ENCODE data around the gene CCRL2.
"Not testable (repeated sequence)": the region's sequence is repeated elsewhere in the genome, so short reads cannot be mapped to it uniquely, and the experiment has no call there.

Gene CCRL2

DNA sequence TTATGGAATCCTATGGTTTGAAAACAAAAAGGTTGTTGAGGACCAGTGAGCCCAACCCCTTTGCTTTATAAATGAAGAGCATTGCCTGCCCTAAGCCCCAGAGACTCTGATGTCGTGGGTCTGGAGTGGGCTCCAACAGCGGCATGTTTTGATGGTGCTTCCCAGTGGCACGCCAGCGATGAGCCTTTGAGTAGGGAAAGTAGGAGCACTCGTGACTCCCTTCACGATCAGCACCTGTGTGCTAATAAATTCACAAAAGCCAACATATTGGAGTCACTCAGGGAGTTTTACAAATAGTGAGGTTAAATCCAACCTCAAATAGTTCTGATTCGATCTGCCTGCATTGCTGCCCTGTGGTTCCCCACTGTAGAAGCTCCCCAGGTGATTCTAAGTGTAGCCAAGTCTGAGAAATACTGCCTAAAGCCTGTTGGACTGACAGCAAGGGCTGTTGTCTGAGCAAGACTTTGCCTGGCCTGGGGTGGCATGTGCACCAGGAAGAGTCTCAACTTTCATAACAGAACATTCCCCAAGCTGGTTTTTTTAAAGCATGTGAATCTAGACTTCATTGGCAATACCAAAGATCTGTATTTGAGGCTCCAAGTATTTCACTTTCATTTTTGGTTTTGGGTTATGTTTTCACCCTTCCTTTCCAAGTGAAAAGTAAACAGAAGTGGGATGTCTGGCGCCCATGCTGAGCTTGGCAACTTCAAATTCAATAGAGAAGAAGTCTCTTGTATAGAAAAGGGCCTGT is 26.4 kb upstream of the CCRL2 start:
- DNase-seq, result no peak

DNA sequence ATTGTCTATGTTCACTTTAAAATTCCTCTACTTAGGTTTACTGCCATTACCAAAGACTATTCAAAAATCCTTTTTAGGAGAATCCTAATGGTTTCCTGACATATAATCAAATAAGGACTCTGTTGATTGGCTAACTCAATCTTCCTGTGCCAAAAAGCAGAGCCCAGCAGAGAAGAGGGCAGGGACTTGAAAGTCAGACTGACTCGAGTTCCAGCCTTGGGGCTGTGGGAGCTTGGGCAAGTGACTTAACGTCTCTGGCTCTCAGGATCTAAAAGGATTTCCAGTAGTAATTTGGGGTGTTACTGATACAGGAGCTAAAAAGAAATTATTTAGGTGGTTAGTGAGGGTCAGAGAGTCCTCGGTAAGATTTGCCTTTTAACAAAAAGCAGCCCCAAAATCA is 25.4 kb upstream of the CCRL2 start:
- no peak for DNase-seq

- no peak for DNase-seq
Observed at GRCh38 chr3:46383211-46383950, 23.7 kb upstream of the CCRL2 start.

DNA sequence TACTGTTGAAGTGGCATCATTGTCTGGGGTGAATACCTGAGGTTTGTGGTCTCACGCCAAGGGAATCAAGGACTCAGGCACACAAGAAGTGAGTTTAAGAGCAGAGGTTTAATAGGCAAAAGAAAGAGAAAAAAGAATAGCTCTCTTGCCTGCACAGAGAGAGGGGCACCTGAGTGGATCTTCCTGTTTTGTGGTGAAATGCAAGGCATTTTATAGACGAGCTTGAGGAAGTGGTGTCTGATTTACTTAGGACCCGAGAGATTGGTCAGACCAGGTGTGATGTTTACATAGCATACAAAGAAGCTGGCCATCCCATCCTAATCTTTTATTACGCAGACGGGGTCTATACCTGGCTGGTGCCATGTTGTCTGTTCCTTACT is 23.1 kb upstream of the CCRL2 start:
- DNase-seq, result no peak

DNA sequence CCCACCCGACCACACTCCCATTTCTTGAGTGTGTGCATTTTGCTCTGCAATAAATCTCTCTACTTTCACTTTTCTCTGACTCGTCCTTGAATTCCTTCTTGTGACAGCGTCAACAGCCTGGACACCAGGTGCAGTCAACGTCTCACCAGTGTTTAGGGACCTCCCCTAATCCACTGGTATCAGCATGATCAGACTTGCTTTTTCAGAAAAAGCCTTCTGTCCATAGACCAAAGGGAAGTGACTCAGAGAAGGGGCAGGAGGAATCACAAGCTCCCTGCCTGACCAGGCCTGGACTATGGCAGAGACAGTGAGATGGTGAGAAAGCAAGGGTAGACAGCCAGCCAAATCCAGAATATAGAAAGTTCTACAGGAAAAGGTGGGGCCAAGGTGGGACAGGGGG is 20.9 kb upstream of the CCRL2 start:
- DNase-seq, result no peak

DNA sequence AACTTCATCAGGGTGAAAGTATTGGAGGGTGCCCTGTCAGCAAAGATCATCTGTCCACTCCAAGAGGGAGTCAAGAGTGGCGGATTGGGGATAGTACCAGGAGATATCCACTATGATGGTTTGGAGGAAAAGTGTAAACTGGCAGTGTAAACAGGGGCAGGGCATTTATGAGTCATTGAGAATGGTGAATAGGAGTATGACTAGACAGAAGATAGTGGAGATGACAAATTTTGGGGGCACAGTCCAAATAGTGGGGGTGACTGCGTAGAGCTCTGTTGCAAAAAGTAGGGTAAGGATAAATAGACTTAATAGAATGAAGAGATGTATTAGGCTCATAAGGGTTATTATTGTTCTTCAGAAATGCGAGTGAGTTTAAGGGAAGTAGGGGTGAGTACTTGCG is 18.2 kb upstream of the CCRL2 start:
- not testable (repeated sequence) for DNase-seq

DNA sequence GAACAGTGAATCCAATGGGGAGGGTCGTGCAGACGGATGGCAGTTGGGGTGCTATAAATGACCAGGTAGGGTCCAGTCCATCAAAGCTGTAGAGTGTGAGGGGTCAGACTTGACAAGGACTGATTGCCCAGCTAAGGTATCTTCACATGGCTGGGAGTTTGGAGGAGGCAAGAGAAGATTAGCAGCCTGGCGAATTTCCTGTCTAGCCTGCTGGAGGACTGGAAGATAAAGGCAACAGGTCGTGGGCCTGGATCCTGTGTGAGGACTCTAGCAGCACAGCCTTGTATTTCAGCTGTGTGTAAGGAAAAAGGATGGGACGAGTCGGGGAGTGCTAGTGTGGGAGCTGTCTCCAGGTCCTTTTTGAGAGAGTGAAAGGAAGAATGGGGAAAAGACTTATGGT is 17.8 kb upstream of the CCRL2 start:
- DNase-seq, result no peak

GRCh38 chr3:46391526-46391925 is 15.5 kb upstream of the CCRL2 start:
- DNase-seq, result not testable (repeated sequence)

DNA sequence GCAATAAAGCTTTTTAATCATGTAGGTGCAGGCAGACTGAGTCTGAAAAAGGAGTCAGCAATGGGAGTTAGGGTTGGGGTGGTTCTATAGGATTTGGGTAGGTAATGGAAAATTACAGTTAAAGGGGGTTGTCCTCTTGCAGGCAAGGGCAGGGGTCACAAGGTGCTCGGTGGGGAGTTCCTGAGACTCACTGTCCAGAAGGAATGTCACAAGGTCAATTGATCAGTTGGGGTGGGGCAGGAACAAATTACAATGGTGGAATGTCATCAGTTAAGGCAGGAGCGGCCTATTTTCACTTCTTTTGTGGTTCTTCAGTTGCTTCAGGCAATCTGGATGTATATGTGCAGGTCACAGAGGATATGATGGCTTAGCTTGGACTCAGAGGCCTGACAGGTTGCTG is 14.0 kb upstream of the CCRL2 start:
- DNase-seq, result no peak

DNA sequence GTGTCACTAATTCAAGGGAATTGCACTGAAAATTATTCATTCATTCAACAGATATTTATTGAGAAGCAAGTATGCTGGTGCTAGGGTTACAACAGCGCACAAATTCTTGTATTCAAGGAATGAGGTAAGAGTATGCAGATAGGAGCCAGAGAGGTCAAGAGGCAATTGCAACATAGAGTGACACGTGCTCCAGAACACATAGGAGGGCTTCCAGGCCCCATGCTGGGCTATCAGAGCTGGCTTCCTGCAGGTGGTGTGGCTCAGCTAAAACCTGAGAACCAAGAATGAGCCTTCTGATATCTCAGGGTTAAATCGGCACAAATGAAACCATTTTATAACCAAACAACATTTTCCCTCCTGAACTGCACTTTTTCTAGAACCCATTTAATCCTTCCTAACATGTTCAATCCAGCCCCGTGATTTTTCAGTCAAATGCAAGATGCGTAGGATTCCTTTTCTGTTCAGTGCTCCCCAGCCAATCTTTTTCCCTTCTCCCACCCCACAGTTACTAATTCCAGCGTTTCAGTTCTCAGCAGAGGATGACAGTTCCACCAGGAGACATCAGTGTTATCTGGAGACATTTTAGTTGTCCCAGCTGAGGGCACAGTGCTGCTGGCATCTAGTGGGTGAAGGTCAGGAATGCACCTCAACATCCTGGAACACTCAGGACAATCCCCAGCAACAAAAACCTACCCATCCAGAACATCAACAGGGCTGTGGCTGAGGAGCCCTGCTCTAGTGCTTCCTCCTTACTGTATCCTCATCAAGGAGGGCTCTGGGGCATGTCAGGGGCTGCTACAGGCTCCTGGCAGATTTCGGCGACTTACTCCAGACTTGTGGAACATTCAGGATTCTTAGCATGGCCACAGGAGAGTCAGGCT is 13.3 kb upstream of the CCRL2 start:
- DNase-seq, result no peak

GRCh38 chr3:46395210-46395661 is 11.8 kb upstream of the CCRL2 start:
- DNase-seq, result no peak

DNA sequence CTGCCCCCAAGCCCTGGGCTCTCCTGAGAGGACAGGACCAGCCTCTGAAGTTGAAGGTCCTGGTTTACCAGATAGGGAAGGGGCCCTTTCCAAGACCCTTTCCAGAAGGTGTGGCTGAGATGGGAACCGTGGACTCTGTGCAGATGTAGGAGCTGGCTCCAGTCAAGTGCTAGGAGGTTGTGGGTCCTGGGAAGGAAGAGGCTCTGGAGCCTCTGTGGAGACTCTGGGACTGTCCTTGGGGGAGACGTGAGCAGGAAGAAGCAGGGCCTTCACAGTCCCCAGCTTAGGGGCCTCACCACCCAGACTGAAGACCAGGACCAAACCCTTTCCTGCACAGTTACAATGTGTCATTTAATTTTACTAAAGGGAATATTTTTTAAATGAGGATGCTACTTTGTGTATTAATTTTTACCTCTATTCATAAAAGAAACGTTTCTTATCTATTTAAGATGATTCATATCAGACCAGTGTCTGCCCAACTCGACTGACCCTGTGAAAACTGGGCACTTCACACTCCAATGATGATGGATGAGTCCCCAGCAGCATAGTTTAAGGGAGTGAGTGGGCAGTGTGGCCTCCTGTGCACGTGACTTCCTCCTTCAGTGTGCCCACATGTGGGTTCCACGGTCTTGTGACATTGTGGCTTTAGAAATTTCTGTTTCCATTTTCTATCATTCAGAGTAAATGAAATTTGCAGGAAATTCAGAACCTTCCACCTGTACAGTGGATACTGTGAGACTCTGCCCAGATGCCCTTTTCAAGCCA is 11.1 kb upstream of the CCRL2 start:
- DNase-seq, result no peak

DNA sequence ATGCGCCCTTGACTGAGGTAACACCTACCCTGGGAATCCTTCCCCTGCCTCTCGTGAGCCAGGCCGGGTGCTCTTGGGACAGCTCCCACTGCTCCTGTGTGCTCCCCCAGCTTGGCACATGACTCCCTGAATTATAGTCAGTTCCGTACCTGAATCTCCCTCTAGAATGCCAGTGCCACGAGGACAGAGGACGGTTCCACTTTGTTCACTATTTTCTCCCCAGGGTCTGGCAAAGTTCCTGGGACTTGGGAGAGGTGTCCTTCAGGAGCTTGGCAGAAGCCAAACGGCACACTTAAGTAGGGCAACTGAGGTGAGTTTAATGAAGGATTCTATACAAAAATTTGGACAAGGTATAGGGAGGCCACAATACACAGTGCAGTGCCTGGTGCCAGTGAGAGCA is 9.9 kb upstream of the CCRL2 start:
- DNase-seq, result no peak

GRCh38 chr3:46398186-46398955 is 8.7 kb upstream of the CCRL2 start:
- no peak for DNase-seq

GRCh38 chr3:46399098-46399497 is 8.0 kb upstream of the CCRL2 start:
- DNase-seq, result no peak

GRCh38 chr3:46399557-46399956 is 7.5 kb upstream of the CCRL2 start:
- DNase-seq, result no peak

DNA sequence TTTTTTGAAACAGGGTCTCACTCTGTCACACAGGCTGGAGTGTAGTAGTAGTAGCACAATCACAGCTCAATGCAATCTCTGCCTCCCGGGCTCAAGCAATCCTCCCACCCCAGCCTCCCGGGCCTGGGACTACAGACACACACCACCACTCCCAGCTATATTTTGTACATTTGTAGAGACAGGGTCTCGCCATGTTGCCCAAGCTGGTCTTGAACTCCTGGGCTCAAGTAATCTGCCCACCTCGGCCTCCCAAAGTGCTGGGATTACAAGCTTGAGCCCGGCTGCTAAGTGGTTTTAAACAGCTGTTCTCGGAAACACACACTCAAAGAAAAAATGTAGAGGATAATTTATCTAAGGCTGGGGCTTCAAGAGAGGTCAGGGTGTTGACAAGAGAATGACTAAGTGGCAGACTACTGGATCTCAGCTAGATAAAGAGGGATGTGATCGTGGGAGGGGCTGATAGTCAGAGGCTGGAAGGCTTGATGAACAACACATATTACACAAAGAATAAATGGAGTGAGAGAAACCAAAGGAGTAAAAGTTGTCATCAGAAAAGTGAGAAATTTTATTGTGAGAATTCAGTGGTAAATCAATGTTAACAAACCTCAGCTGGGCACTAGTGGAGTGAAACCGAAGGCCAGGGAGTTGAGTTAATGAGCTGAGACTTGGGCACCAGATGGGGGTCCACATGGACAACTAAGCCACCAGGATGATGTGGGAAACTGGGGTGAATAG is 6.9 kb upstream of the CCRL2 start:
- DNase-seq, result no peak

DNA sequence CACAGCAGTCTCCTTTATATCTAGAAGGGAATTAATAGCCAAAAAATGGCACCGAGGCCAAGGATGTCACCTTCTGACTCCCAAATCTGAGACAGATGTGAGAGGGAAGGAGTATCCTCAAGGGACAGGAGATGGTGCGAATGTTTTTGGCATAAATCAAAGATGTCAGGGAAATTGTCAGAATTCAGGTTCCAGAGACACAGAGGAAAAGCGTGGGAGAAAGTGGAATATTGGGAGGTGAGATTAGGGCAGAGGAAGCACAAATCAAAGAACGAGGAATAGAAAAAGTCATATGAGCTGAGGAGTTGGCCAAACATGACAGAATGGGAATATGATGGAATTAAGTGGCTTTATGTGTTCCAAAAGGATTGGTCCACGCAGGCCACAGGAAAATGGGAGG is 6.2 kb upstream of the CCRL2 start:
- DNase-seq, result no peak

- no peak for DNase-seq
Observed at GRCh38 chr3:46401579-46401978, 5.5 kb upstream of the CCRL2 start.

- DNase-seq, result not testable (repeated sequence)
Observed at GRCh38 chr3:46402902-46403301, 4.2 kb upstream of the CCRL2 start.

Measured in NCI-H2081 (cell line).